ENCODE data around the gene MRC2.
"Not testable (repeated sequence)": the region's sequence is repeated elsewhere in the genome, so short reads cannot be mapped to it uniquely, and the experiment has no call there.

DNA sequence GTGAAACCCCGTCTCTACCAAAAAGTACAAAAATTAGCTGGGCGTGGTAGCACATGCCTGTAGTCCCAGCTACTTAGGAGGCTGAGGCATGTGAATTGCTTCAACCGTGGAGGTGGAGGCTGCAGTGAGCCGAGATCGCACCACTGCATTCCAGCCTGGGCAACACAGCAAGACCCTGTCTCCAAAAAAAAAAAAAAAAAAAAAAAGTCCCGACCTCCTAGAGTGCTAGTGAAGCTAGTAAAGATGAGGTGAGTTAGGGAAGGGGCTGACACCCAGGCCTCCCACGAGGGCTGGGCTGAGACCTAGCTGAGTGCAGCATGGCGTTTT lies 64.1 kb downstream of the MRC2 start:
- TF ChIP-seq, protein P1, sequence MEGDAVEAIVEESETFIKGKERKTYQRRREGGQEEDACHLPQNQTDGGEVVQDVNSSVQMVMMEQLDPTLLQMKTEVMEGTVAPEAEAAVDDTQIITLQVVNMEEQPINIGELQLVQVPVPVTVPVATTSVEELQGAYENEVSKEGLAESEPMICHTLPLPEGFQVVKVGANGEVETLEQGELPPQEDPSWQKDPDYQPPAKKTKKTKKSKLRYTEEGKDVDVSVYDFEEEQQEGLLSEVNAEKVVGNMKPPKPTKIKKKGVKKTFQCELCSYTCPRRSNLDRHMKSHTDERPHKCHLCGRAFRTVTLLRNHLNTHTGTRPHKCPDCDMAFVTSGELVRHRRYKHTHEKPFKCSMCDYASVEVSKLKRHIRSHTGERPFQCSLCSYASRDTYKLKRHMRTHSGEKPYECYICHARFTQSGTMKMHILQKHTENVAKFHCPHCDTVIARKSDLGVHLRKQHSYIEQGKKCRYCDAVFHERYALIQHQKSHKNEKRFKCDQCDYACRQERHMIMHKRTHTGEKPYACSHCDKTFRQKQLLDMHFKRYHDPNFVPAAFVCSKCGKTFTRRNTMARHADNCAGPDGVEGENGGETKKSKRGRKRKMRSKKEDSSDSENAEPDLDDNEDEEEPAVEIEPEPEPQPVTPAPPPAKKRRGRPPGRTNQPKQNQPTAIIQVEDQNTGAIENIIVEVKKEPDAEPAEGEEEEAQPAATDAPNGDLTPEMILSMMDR (IDR thresholded peaks at IDR 0.05), result not testable (repeated sequence)
- not testable (repeated sequence) for TF ChIP-seq POLR2A (IDR thresholded peaks at IDR 0.05)
